ENCODE data around the gene TOGARAM1.

Gene TOGARAM1

GRCh38 chr14:44940944-44941343 lies 21.0 kb upstream of the TOGARAM1 start:
- DNase-seq (ENCODE audit: low read depth), result no peak
- H3K4me3 ChIP-seq (ENCODE audit: control insufficient read depth, low read depth, low read length), result no peak overlapping the region
- no peak for TF ChIP-seq CTCF (conservative IDR thresholded peaks at IDR 0.05; ENCODE audit: control insufficient read depth, insufficient read depth, low read depth, low read length)

GRCh38 chr14:44941591-44941990 lies 20.4 kb upstream of the TOGARAM1 start:
- no peak for DNase-seq (ENCODE audit: low read depth)
- no peak for TF ChIP-seq CTCF (conservative IDR thresholded peaks at IDR 0.05; ENCODE audit: control insufficient read depth, insufficient read depth, low read depth, low read length)

DNA sequence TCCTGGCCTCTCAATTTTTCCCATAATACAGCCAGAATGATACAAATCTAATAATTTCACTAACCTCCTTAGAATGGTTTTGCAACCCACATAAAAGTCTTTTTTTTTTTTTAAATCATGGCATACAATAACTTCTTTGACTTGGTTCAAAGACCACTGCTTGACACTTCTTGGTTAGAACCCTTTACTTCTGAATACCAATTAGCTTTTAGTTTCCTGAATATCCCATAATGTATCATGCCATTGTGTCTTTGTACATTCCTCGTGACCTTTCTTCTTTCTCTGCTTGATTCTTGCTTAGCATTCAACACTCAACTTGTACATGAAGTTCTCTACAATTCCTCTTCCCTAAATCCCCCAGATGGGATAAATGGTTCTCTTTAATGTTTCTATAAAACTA lies 19.6 kb upstream of the TOGARAM1 start:
- no peak overlapping the region for H3K4me3 ChIP-seq (ENCODE audit: control insufficient read depth, low read depth, low read length)
- DNase-seq (ENCODE audit: low read depth), result no peak
- TF ChIP-seq CTCF (conservative IDR thresholded peaks at IDR 0.05; ENCODE audit: control insufficient read depth, insufficient read depth, low read depth, low read length), result no peak

More at GRCh38 chr14:44941591-44941990, 20.4 kb upstream of the TOGARAM1 start:
- no peak overlapping the region for H3K4me3 ChIP-seq (ENCODE audit: control insufficient read depth, low read depth, low read length)

DNA sequence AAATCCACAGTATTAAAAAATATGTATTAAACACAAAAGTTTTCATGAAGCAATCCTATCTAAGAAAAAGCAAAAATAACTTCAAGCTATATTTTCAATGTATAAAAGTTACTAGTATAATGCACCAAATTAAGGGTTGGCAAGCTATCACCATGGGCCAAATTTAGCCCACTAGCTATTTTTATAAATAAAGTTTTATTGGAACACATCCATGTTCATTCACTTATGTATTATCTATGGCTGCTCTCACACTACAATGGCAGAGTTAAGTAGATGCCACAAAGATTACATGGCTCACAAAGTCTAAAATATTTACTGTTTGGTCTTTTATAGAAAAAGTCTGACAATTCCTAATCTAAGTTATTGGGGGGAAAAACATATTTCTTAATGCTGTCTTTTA lies 17.9 kb upstream of the TOGARAM1 start:
- TF ChIP-seq CTCF (conservative IDR thresholded peaks at IDR 0.05; ENCODE audit: control insufficient read depth, insufficient read depth, low read depth, low read length), result no peak
- DNase-seq (ENCODE audit: low read depth), result no peak
- no peak overlapping the region for H3K4me3 ChIP-seq (ENCODE audit: control insufficient read depth, low read depth, low read length)

DNA sequence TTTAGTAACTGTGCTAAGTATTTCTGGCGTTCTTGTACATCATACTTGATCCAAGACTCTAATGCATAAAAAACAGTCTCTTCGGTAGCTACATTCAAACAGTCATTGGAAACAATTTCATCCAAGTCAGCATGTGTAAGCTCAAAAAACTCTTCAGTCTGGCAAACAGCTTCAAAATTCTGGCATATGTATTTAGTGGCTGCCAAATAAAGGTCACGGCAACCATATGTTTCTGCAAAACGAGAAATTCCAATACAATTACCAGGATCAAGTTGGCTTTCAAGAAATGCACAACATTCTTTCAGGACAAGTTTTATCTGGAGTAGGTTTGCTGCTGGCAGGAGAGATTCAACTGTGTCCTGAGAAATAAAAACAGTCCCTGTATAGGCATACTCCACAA lies 16.7 kb upstream of the TOGARAM1 start:
- peak; percentile 92 for DNase-seq (ENCODE audit: low read depth)
- no peak for TF ChIP-seq CTCF (conservative IDR thresholded peaks at IDR 0.05; ENCODE audit: control insufficient read depth, insufficient read depth, low read depth, low read length)
- H3K4me3 ChIP-seq (ENCODE audit: control insufficient read depth, low read depth, low read length), result no peak overlapping the region

GRCh38 chr14:44951051-44951450 lies 10.9 kb upstream of the TOGARAM1 start:
- DNase-seq (ENCODE audit: low read depth), result no peak
- no peak for TF ChIP-seq CTCF (conservative IDR thresholded peaks at IDR 0.05; ENCODE audit: control insufficient read depth, insufficient read depth, low read depth, low read length)
- no peak overlapping the region for H3K4me3 ChIP-seq (ENCODE audit: control insufficient read depth, low read depth, low read length)
